SU-DHL-6 (cell line): ENCODE results near the gene VTI1A.

ENCODE experiments used
- EZH2phosphoT487 ChIP-seq: fragments of 200-600 bp; sonication (generic), shearing (Covaris generic); conservative IDR thresholded peaks from 2 replicates; pipeline ENCODE4 v1.6.1; 2018; ENCODE audit warnings: mild to moderate bottlenecking, antibody characterized with exemption, low read length, moderate library complexity, mixed read lengths
- TF ChIP-seq, protein P1 (sequence below): fragments of 200-600 bp; sonication (generic); IDR thresholded peaks from one replicate; pipeline ENCODE4 v1.5.1; 2017; ENCODE audit warnings: antibody characterized with exemption, mild to moderate bottlenecking, low read length, moderate library complexity; ENCODE audit not compliant: insufficient read depth, poor library complexity, severe bottlenecking

DNA sequence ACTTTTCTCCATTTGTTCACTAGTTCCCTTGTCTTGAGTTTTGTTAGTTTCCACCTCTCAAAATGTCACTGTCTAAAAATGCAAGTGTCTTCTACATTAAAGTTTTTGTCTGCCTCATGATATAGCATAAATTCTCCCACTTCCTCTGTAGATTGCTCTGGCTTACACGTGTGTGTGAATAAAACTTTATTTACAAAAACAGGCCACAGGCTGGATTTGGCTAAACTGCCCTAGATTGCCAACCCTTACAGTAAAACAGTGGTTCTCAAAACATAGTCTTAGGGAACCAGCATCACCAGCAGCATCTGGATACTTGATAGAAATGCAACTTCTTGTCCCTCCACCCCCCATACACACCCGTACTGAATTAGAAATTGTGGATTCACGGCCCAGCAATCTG is 207.8 kb downstream of the VTI1A start:
- TF ChIP-seq, protein P1, sequence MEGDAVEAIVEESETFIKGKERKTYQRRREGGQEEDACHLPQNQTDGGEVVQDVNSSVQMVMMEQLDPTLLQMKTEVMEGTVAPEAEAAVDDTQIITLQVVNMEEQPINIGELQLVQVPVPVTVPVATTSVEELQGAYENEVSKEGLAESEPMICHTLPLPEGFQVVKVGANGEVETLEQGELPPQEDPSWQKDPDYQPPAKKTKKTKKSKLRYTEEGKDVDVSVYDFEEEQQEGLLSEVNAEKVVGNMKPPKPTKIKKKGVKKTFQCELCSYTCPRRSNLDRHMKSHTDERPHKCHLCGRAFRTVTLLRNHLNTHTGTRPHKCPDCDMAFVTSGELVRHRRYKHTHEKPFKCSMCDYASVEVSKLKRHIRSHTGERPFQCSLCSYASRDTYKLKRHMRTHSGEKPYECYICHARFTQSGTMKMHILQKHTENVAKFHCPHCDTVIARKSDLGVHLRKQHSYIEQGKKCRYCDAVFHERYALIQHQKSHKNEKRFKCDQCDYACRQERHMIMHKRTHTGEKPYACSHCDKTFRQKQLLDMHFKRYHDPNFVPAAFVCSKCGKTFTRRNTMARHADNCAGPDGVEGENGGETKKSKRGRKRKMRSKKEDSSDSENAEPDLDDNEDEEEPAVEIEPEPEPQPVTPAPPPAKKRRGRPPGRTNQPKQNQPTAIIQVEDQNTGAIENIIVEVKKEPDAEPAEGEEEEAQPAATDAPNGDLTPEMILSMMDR = no peak
- no peak for TF ChIP-seq EZH2phosphoT487
